ENCODE data around the gene CSTA.
"Not testable (repeated sequence)": the region's sequence is repeated elsewhere in the genome, so short reads cannot be mapped to it uniquely, and the experiment has no call there.

DNA sequence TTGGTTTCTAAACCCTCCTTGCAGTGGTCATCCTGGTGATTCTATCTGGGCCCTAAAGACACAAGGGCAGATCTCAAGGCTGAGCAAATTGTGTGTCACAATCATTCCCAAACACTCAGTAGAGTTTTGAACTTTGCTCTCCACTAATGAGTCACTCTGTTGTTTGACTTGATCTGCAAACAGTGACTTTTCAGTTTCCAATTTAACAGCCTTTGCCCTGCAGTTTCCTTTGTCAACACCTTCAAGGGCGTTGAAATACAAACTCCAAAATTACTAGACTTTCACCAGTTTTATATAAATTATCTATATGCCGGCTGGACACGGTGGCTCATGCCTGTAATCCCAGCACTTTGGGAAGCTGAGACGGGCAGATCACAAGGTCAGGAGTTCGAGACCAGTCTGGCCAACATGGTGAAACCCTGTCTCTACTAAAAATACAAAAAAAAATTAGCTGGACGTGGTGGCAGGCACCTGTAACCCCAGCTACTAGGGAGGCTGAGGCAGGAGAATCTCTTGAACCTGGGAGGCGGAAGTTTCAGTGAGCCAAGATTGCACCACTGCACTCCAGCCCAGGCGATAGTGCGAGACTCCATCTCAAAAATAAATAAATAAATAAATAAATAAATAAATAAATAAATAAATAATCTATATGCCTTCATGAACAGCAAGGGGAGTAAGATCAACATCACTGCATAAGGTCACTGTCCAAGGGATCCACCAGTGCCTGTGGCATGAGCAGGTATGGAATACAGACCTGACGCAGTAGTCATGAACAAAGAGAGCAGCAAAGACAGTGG lies 40.7 kb downstream of the CSTA start:
- not testable (repeated sequence) for TF ChIP-seq POLR2A (IDR thresholded peaks at IDR 0.05)
- TF ChIP-seq, protein P1, sequence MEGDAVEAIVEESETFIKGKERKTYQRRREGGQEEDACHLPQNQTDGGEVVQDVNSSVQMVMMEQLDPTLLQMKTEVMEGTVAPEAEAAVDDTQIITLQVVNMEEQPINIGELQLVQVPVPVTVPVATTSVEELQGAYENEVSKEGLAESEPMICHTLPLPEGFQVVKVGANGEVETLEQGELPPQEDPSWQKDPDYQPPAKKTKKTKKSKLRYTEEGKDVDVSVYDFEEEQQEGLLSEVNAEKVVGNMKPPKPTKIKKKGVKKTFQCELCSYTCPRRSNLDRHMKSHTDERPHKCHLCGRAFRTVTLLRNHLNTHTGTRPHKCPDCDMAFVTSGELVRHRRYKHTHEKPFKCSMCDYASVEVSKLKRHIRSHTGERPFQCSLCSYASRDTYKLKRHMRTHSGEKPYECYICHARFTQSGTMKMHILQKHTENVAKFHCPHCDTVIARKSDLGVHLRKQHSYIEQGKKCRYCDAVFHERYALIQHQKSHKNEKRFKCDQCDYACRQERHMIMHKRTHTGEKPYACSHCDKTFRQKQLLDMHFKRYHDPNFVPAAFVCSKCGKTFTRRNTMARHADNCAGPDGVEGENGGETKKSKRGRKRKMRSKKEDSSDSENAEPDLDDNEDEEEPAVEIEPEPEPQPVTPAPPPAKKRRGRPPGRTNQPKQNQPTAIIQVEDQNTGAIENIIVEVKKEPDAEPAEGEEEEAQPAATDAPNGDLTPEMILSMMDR (IDR thresholded peaks at IDR 0.05): peak in 1 of 7 experiments; percentile 16

Data from body of pancreas (tissue), 4 donors.